ENCODE results near the gene TXNDC17. TPM values are rescaled to one million over a fixed set of nuclear protein-coding genes. Genes with fewer than 3 reads are reported as not detected.
A peak's percentile ranks its signal among the peaks of the same experiment; 100 is the strongest.

The TXNDC17 gene
- total RNA-seq, 1 experiment from 2014 or later, result 137 TPM

GRCh38 chr17:6669479-6670212 lies 28.8 kb downstream of the TXNDC17 start:
- TF ChIP-seq CTCF (IDR thresholded peaks at IDR 0.05; ENCODE audit: unreplicated experiment), result no peak
- peaks cover 37% of the 10 kb centered on the region for H3K4me1 Mint-ChIP-seq (ENCODE audit: insufficient read depth, unreplicated experiment)
- peak overlapping the region; percentile 61 for H3K27ac Mint-ChIP-seq (ENCODE audit: low read depth, unreplicated experiment)
- POLR2A ChIA-PET, result interaction anchor here (0.7 to 1.7 kb wide), 3 partner anchors 12 to 343 kb away, joined by 3 to 7 read pairs (median 4); partner anchors contain the start of gene RNASEK
- CTCF ChIA-PET, result interaction anchor here (0.6 to 8.1 kb wide), 7 partner anchors 126 to 545 kb away, joined by 3 to 73 read pairs (median 4); no protein-coding TSS in a partner anchor
- no TSS peak for BruUV-seq (replicated peaks)
- H3K9me3 Mint-ChIP-seq (ENCODE audit: unreplicated experiment), result no peaks in the 10 kb centered on the region
- H3K27me3 Mint-ChIP-seq (ENCODE audit: insufficient read depth, unreplicated experiment), result no peaks in the 10 kb centered on the region
- intact Hi-C loops (cut with micrococcal nuclease), result loop anchor here (5.0 kb wide), 1 partner anchor 353 kb away; the partner anchor contains the start of gene BCL6B
- peak; percentile 90 for DNase-seq (ENCODE audit: unreplicated experiment)
- no peaks in the 10 kb centered on the region for H3K36me3 Mint-ChIP-seq (ENCODE audit: insufficient read depth, unreplicated experiment)
- H3K4me3 Mint-ChIP-seq (ENCODE audit: unreplicated experiment), result no peak overlapping the region

- ChIA-PET POLR2A (interaction anchor here (0.6 to 1.7 kb wide), 5 partner anchors 116 to 1638 kb away, joined by 3 to 7 read pairs (median 4); partner anchors contain the start of gene RNASEK), CTCF (interaction anchor here (0.7 to 8.1 kb wide), 7 partner anchors 125 to 349 kb away, joined by 3 to 73 read pairs (median 4); no protein-coding TSS in a partner anchor)
- H3K27me3 Mint-ChIP-seq (ENCODE audit: insufficient read depth, unreplicated experiment), result no peaks in the 10 kb centered on the region
- no peaks in the 10 kb centered on the region for H3K9me3 Mint-ChIP-seq (ENCODE audit: unreplicated experiment)
- intact Hi-C loops (cut with micrococcal nuclease), result no loop called here
- DNase-seq (ENCODE audit: unreplicated experiment), result peak; percentile 79
- BruUV-seq (replicated peaks), result no TSS peak
- no peak for TF ChIP-seq CTCF (IDR thresholded peaks at IDR 0.05; ENCODE audit: unreplicated experiment)
- H3K27ac Mint-ChIP-seq (ENCODE audit: low read depth, unreplicated experiment), result peak overlapping the region; percentile 67
- H3K4me3 Mint-ChIP-seq (ENCODE audit: unreplicated experiment), result no peak overlapping the region
- peaks cover 37% of the 10 kb centered on the region for H3K4me1 Mint-ChIP-seq (ENCODE audit: insufficient read depth, unreplicated experiment)
- H3K36me3 Mint-ChIP-seq (ENCODE audit: insufficient read depth, unreplicated experiment), result no peaks in the 10 kb centered on the region
Observed at GRCh38 chr17:6670571-6670970, 29.7 kb downstream of the TXNDC17 start.

GRCh38 chr17:6670999-6671398 lies 30.1 kb downstream of the TXNDC17 start:
- ChIA-PET POLR2A (interaction anchor here (0.6 to 1.7 kb wide), 5 partner anchors 10 to 182 kb away, joined by 3 to 6 read pairs (median 3); no protein-coding TSS in a partner anchor), CTCF (interaction anchor here (1.0 to 8.1 kb wide), 6 partner anchors 37 to 349 kb away, joined by 3 to 73 read pairs (median 4); no protein-coding TSS in a partner anchor)
- no peak for TF ChIP-seq CTCF (IDR thresholded peaks at IDR 0.05; ENCODE audit: unreplicated experiment)
- DNase-seq (ENCODE audit: unreplicated experiment), result peak; percentile 40
- H3K4me1 Mint-ChIP-seq (ENCODE audit: insufficient read depth, unreplicated experiment), result peaks cover 37% of the 10 kb centered on the region
- no peaks in the 10 kb centered on the region for H3K27me3 Mint-ChIP-seq (ENCODE audit: insufficient read depth, unreplicated experiment)
- H3K9me3 Mint-ChIP-seq (ENCODE audit: unreplicated experiment), result no peaks in the 10 kb centered on the region
- intact Hi-C loops (cut with micrococcal nuclease), result no loop called here
- H3K36me3 Mint-ChIP-seq (ENCODE audit: insufficient read depth, unreplicated experiment), result no peaks in the 10 kb centered on the region
- H3K4me3 Mint-ChIP-seq (ENCODE audit: unreplicated experiment), result no peak overlapping the region
- BruUV-seq (replicated peaks), result no TSS peak
- peak overlapping the region; percentile 67 for H3K27ac Mint-ChIP-seq (ENCODE audit: low read depth, unreplicated experiment)

GRCh38 chr17:6671431-6671830 lies 30.6 kb downstream of the TXNDC17 start:
- intact Hi-C loops (cut with micrococcal nuclease), result no loop called here
- BruUV-seq (replicated peaks), result no TSS peak
- Mint-ChIP-seq H3K4me1 (ENCODE audit: insufficient read depth, unreplicated experiment) (peaks cover 32% of the 10 kb centered on the region), H3K36me3 (ENCODE audit: insufficient read depth, unreplicated experiment) (no peaks in the 10 kb centered on the region), H3K4me3 (ENCODE audit: unreplicated experiment) (no peak overlapping the region), H3K27me3 (ENCODE audit: insufficient read depth, unreplicated experiment) (no peaks in the 10 kb centered on the region), H3K27ac (ENCODE audit: low read depth, unreplicated experiment) (peak overlapping the region; percentile 67), H3K9me3 (ENCODE audit: unreplicated experiment) (no peaks in the 10 kb centered on the region)
- DNase-seq (ENCODE audit: unreplicated experiment), result no peak
- ChIA-PET CTCF (interaction anchor here (1.0 to 8.1 kb wide), 6 partner anchors 12 to 348 kb away, joined by 3 to 73 read pairs (median 6); no protein-coding TSS in a partner anchor), POLR2A (interaction anchor here (0.6 to 1.7 kb wide), 4 partner anchors 11 to 182 kb away, joined by 3 to 6 read pairs (median 3); no protein-coding TSS in a partner anchor)
- TF ChIP-seq CTCF (IDR thresholded peaks at IDR 0.05; ENCODE audit: unreplicated experiment), result no peak
